GM19099 (cell line): Measurements from ENCODE around the gene KIF25.

Experiments used
- POLR2A ChIP-seq: IDR thresholded peaks from 3 replicates; pipeline ENCODE4 v1.6.1; 2011; ENCODE audit warnings: low read depth; ENCODE audit not compliant: insufficient read length; ENCODE audit errors: extremely low read depth

Gene KIF25

GRCh38 chr6:168045141-168045691 is 47.7 kb downstream of the KIF25 start:
- TF ChIP-seq POLR2A = no peak

GRCh38 chr6:168045706-168046620 is 48.5 kb downstream of the KIF25 start:
- TF ChIP-seq POLR2A = no peak

GRCh38 chr6:168046696-168047095 is 49.2 kb downstream of the KIF25 start:
- TF ChIP-seq POLR2A = no peak

- TF ChIP-seq POLR2A = no peak
These were observed 50.6 kb downstream of the KIF25 start for GRCh38 chr6:168047841-168048723.

DNA sequence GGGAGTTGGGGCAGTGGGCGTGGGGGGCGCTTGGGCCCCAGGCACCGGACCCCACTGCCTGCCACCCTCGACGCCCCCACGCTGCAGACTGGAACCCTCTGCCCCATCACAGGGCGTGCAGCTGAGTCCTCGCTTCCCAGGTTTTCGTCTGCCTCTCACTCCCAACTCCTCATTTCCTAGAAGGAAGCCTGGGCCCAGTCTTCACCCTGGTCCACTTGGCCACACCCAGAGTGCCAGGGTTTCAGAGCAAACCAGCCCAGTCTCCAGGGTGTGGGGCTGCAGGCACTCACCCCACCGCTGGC is 51.2 kb downstream of the KIF25 start:
- no peak for TF ChIP-seq POLR2A

- no peak for TF ChIP-seq POLR2A
These were observed 51.8 kb downstream of the KIF25 start for GRCh38 chr6:168049277-168049676.

DNA sequence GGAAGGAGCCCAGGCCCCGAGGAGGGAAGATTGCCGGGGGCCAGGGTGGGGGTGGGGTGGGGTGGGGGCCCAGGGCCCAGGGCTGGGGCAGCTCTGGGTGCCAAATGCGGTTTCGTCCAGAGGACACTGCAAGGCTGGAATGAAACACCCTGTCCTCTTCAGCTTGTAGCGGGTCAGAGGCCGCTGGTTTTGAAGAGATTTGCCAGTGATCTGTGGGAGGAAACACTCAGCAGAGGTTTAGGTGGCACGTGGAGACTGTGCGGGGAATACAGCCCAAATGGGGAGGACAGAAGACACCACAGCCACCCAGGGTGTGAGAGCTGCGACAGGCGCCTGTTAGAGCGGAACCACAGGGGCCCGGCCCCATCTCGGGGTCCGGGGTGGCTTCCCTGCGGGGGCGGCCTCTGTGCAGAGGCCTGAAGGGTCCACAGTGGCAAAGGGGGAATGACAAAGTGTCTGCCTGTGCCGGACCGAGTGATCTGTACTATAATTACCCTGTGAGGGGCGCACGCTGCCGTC is 52.3 kb downstream of the KIF25 start:
- TF ChIP-seq POLR2A = no peak

GRCh38 chr6:168050225-168050880 is 52.9 kb downstream of the KIF25 start:
- TF ChIP-seq POLR2A = no peak

GRCh38 chr6:168050881-168051586 is 53.6 kb downstream of the KIF25 start:
- no peak for TF ChIP-seq POLR2A

- TF ChIP-seq POLR2A = no peak
These were observed 54.2 kb downstream of the KIF25 start for GRCh38 chr6:168051648-168052047.

DNA sequence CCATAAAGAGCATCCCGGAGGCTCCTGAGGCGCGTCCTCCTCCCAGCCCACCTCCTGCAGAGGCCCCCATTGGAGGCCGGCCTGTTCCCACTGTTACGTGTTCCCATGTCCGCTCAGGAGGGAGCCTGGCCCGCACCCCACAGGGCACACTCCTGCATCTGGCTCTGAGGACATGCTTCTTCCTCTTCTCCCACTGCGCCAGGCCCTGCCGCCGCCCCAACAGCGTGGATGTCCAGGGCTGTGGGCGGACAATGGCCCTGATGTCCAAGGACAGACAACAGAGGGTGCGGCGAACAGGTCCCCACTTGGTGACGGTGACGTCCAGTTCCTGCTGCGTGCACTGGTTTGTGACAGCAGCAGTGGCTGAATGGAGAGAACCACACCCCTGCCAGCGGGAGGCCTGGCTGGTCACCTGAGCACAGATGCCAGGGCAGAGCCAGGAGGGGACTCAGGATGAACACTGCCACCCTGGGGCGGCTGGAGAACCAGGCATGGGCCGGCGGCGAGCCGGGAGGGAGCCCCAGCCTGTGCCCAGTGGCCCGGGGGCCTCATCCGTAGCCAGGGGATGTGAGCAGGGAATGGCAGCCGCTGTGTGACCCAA is 54.9 kb downstream of the KIF25 start:
- TF ChIP-seq POLR2A = no peak

- no peak for TF ChIP-seq POLR2A
These were observed 55.9 kb downstream of the KIF25 start for GRCh38 chr6:168053086-168053956.

DNA sequence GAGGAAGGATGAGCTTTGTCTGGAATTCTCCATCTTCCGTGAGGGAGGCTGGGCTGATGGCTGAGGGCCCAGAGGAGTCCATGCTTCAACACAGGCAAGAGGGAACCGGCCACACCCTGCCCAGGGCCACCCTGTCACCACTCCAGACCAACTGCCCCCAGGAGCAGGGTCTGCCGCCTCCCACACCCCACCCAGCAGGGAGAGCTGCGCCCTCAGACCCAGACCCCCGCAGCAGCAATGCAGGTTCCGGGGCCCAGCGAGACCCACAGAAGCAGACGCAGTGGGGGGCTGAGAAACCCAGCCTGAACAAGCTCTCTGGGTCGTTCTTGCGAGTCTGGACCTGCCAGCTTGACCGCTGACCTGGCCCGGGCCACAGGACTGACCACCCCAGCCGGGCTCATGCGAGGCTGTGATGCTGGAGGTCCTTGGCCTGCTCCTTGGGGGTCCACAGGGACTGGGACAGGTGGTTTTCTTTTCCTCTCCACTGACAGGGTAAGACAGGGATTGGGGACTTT is 56.5 kb downstream of the KIF25 start:
- no peak for TF ChIP-seq POLR2A
